DOHH2 (cell line): Measurements from ENCODE around the gene SIKE1.
"Not testable (repeated sequence)": the region's sequence is repeated elsewhere in the genome, so short reads cannot be mapped to it uniquely, and the experiment has no call there.

Source experiments
- H3F3A ChIP-seq: fragments of 200-600 bp; sonication (generic), shearing (Covaris generic); 2 replicates; pipeline ENCODE4 v1.6.0; 2016; ENCODE audit warnings: antibody characterized with exemption, mild to moderate bottlenecking; ENCODE audit not compliant: control insufficient read depth, insufficient read depth
- H3K27ac ChIP-seq: fragments of 200-600 bp; sonication (generic); 2 replicates; pipeline ENCODE4 v1.5.1; 2014; ENCODE audit warnings: low read depth, mild to moderate bottlenecking, low read length, moderate library complexity
- H3K27me3 ChIP-seq: fragments of 200-600 bp; sonication (generic); 2 replicates; pipeline ENCODE4 v1.6.1; 2014; ENCODE audit warnings: mild to moderate bottlenecking, low read length, mixed read lengths; ENCODE audit not compliant: control insufficient read depth
- H3K36me3 ChIP-seq: fragments of 200-600 bp; sonication (generic); 2 replicates; pipeline ENCODE4 v1.6.1; 2014; ENCODE audit warnings: mild to moderate bottlenecking, low read length, moderate library complexity, mixed read lengths; ENCODE audit not compliant: control insufficient read depth
- H3K4me1 ChIP-seq: fragments of 200-600 bp; sonication (generic); 2 replicates; pipeline ENCODE4 v1.6.1; 2014; ENCODE audit warnings: mild to moderate bottlenecking, low read length, mixed read lengths; ENCODE audit not compliant: control insufficient read depth
- H3K4me2 ChIP-seq: fragments of 200-600 bp; sonication (generic); 2 replicates; pipeline ENCODE4 v1.6.0; 2014; ENCODE audit warnings: mild to moderate bottlenecking, low read length, moderate library complexity
- H3K4me3 ChIP-seq: fragments of 200-600 bp; sonication (generic); 2 replicates; pipeline ENCODE4 v1.5.1; 2014; ENCODE audit warnings: mild to moderate bottlenecking, low read length, mixed read lengths
- H3K79me2 ChIP-seq: fragments of 200-600 bp; sonication (generic); 2 replicates; pipeline ENCODE4 v1.6.1; 2014; ENCODE audit warnings: mild to moderate bottlenecking, low read length, mixed read lengths; ENCODE audit not compliant: control insufficient read depth
- H3K9me2 ChIP-seq: fragments of 200-600 bp; sonication (generic); replicated peaks from 2 replicates; pipeline ENCODE4 v1.6.1; 2014; ENCODE audit warnings: mild to moderate bottlenecking, low read length, mixed read lengths; ENCODE audit not compliant: control insufficient read depth
- H3K9me3 ChIP-seq: fragments of 200-600 bp; sonication (generic); 2 replicates; pipeline ENCODE4 v1.6.1; 2014; ENCODE audit warnings: antibody characterized with exemption, low read length, mixed read lengths; ENCODE audit not compliant: control insufficient read depth, insufficient read depth
- H4K20me1 ChIP-seq: fragments of 200-600 bp; sonication (generic); 2 replicates; pipeline ENCODE4 v1.6.0; 2014; ENCODE audit warnings: low read depth, mild to moderate bottlenecking, antibody characterized with exemption, low read length, moderate library complexity; ENCODE audit not compliant: control insufficient read depth, insufficient read depth
- CTCF ChIP-seq: fragments of 200-600 bp; sonication (generic); IDR thresholded peaks from one replicate; pipeline ENCODE4 v1.5.1; 2014; ENCODE audit warnings: antibody characterized with exemption, mild to moderate bottlenecking, low read depth, low read length; ENCODE audit not compliant: poor library complexity, severe bottlenecking
- EZH2phosphoT487 ChIP-seq: fragments of 200-600 bp; sonication (generic); IDR thresholded peaks from 2 replicates; pipeline ENCODE4 v1.6.1; 2017; ENCODE audit warnings: borderline replicate concordance, mild to moderate bottlenecking, antibody characterized with exemption, low read length, moderate library complexity, mixed read lengths

The SIKE1 gene

GRCh38 chr1:114780344-114781226, at the start of gene SIKE1:
Gene SIKE1 (minus strand): TSS chr1:114780685. CDS start chr1:114780607, 78 bp downstream.
- Histone ChIP-seq H3K79me2 (peaks cover 33% of the 10 kb centered on the region), H4K20me1 (no peaks in the 10 kb centered on the region), H3K4me2 (peak within 1 kb of the TSS; percentile 63), H3K9me2 (no peaks in the 10 kb centered on the region), H3K4me3 (peak within 1 kb of the TSS; percentile 91), H3K4me1 (peaks cover 15% of the 10 kb centered on the region), H3K27ac (peak within 1 kb of the TSS; percentile 47), H3K36me3 (peaks cover 34% of the 10 kb centered on the region), H3K9me3 (no peaks in the 10 kb centered on the region), H3F3A (no peaks in the 10 kb centered on the region), H3K27me3 (no peaks in the 10 kb centered on the region)
- no peak for TF ChIP-seq CTCF
- no peak for TF ChIP-seq EZH2phosphoT487

- H3K27ac ChIP-seq, H3K79me2 ChIP-seq, H3F3A ChIP-seq, H4K20me1 ChIP-seq, H3K9me2 ChIP-seq, H3K36me3 ChIP-seq, H3K27me3 ChIP-seq, H3K9me3 ChIP-seq, H3K4me2 ChIP-seq, H3K4me1 ChIP-seq, H3K4me3 ChIP-seq: not testable (repeated sequence)
Observed at GRCh38 chr1:114830075-114830474, 49.6 kb upstream of the SIKE1 start.

- no peak overlapping the region for H3K27ac ChIP-seq
- H3F3A ChIP-seq: no peaks in the 10 kb centered on the region
- H3K27me3 ChIP-seq: no peaks in the 10 kb centered on the region
- no peak overlapping the region for H3K4me2 ChIP-seq
- H3K36me3 ChIP-seq: no peaks in the 10 kb centered on the region
- H4K20me1 ChIP-seq: no peaks in the 10 kb centered on the region
- no peaks in the 10 kb centered on the region for H3K79me2 ChIP-seq
- H3K9me3 ChIP-seq: no peaks in the 10 kb centered on the region
- TF ChIP-seq EZH2phosphoT487 (no peak), CTCF (no peak)
- H3K4me1 ChIP-seq: no peaks in the 10 kb centered on the region
- no peaks in the 10 kb centered on the region for H3K9me2 ChIP-seq
- H3K4me3 ChIP-seq: no peak overlapping the region
Observed at GRCh38 chr1:114828251-114828650, 47.8 kb upstream of the SIKE1 start.

GRCh38 chr1:114821978-114822377, 41.5 kb upstream of the SIKE1 start:
- no peaks in the 10 kb centered on the region for H3K9me3 ChIP-seq

More at GRCh38 chr1:114821978-114822377, 41.5 kb upstream of the SIKE1 start:
- no peak overlapping the region for H3K4me3 ChIP-seq
- TF ChIP-seq CTCF (no peak), EZH2phosphoT487 (no peak)
- no peaks in the 10 kb centered on the region for H3K4me1 ChIP-seq
- H3K36me3 ChIP-seq: no peaks in the 10 kb centered on the region
- H3K27ac ChIP-seq: no peak overlapping the region
- H3K27me3 ChIP-seq: no peaks in the 10 kb centered on the region
- no peaks in the 10 kb centered on the region for H3F3A ChIP-seq
- H3K9me2 ChIP-seq: no peaks in the 10 kb centered on the region
- H3K4me2 ChIP-seq: no peak overlapping the region
- H3K79me2 ChIP-seq: no peaks in the 10 kb centered on the region
- H4K20me1 ChIP-seq: no peaks in the 10 kb centered on the region
